NCI-H345 treated with DMSO at 0.1 percent for 48 hours (cell line): ENCODE results near the gene NRCAM.

ENCODE experiments used
- DNase-seq: peaks from one replicate; lab custom pipeline; 2025; ENCODE audit not compliant: unreplicated experiment; lab: John Stamatoyannopoulos, UW

The NRCAM gene

GRCh38 chr7:108225531-108226181, 230.6 kb downstream of the NRCAM start:
- DNase-seq: no peak

GRCh38 chr7:108224387-108224786, 231.8 kb downstream of the NRCAM start:
- DNase-seq: no peak

- no peak for DNase-seq
Observed at GRCh38 chr7:108222236-108222892, 233.9 kb downstream of the NRCAM start.

- DNase-seq: peak; percentile 75
Observed at GRCh38 chr7:108211382-108212201, 244.6 kb downstream of the NRCAM start.

GRCh38 chr7:108210796-108211195, 245.4 kb downstream of the NRCAM start:
- DNase-seq: no peak

GRCh38 chr7:108205311-108205710, 250.9 kb downstream of the NRCAM start:
- DNase-seq: no peak

- no peak for DNase-seq
Observed at GRCh38 chr7:108204281-108204796, 251.9 kb downstream of the NRCAM start.

- DNase-seq: no peak
Observed at GRCh38 chr7:108203537-108203936, 252.7 kb downstream of the NRCAM start.

- no peak for DNase-seq
Observed at GRCh38 chr7:108202743-108203142, 253.5 kb downstream of the NRCAM start.

GRCh38 chr7:108201766-108202165, 254.5 kb downstream of the NRCAM start:
- DNase-seq: peak; percentile 21

- DNase-seq: no peak
Observed at GRCh38 chr7:108200326-108200725, 255.9 kb downstream of the NRCAM start.

GRCh38 chr7:108197371-108198091, 258.7 kb downstream of the NRCAM start:
- DNase-seq: no peak

- no peak for DNase-seq
Observed at GRCh38 chr7:108196004-108196403, 260.2 kb downstream of the NRCAM start.

GRCh38 chr7:108193594-108194498, 262.4 kb downstream of the NRCAM start:
- peak; percentile 34 for DNase-seq

GRCh38 chr7:108190891-108191290, 265.3 kb downstream of the NRCAM start:
- DNase-seq: no peak

GRCh38 chr7:108189733-108190388, 266.4 kb downstream of the NRCAM start:
- no peak for DNase-seq

GRCh38 chr7:108188724-108189123, 267.5 kb downstream of the NRCAM start:
- no peak for DNase-seq

- DNase-seq: peak; percentile 70
Observed at GRCh38 chr7:108181073-108181985, 274.9 kb downstream of the NRCAM start.
